Measurements from ENCODE around the gene VRTN.

GRCh38 chr14:74403619-74404417 is 55.5 kb downstream of the VRTN start:
- TF ChIP-seq CTCF (IDR thresholded peaks at IDR 0.05) = no peak
- TF ChIP-seq POLR2A (IDR thresholded peaks at IDR 0.05) = no peak

Data from ovary (tissue), 3 donors.